HEK293 (cell line): ENCODE results near the gene KCNQ2.
A peak's percentile ranks its signal among the peaks of the same experiment; 100 is the strongest.

Experiments
- EGR2 ChIP-seq: fragments of 450-650 bp; formaldehyde crosslinking; IDR thresholded peaks from 2 replicates; pipeline ENCODE4 v1.5.1; 2016; ENCODE audit warnings: low read depth, missing biosample characterization, missing genetic modification characterization
- INSM2 ChIP-seq: fragments of 450-650 bp; formaldehyde crosslinking; IDR thresholded peaks from 2 replicates; pipeline ENCODE4 v1.5.1; 2016; ENCODE audit warnings: missing biosample characterization, missing genetic modification characterization
- PATZ1 ChIP-seq: fragments of 450-650 bp; formaldehyde crosslinking; IDR thresholded peaks from 2 replicates; pipeline ENCODE4 v1.5.1; 2016; ENCODE audit warnings: missing biosample characterization, missing genetic modification characterization
- PRDM10 ChIP-seq: fragments of 450-650 bp; formaldehyde crosslinking; IDR thresholded peaks from 2 replicates; pipeline ENCODE4 v1.5.1; 2016; ENCODE audit warnings: missing biosample characterization, missing genetic modification characterization
- REST ChIP-seq: fragments of 450-650 bp; formaldehyde crosslinking; IDR thresholded peaks from 2 replicates; pipeline ENCODE4 v1.5.1; 2016; ENCODE audit warnings: missing biosample characterization, missing genetic modification characterization
- ZBTB1 ChIP-seq: fragments of 450-650 bp; formaldehyde crosslinking; IDR thresholded peaks from 2 replicates; pipeline ENCODE4 v1.5.1; 2016; ENCODE audit warnings: missing biosample characterization, missing genetic modification characterization
- ZBTB49 ChIP-seq: fragments of 450-650 bp; formaldehyde crosslinking; IDR thresholded peaks from 2 replicates; pipeline ENCODE4 v1.5.1; 2016; ENCODE audit warnings: missing biosample characterization, missing genetic modification characterization, low read depth
- ZFHX2 ChIP-seq: fragments of 450-650 bp; formaldehyde crosslinking; conservative IDR thresholded peaks from 2 replicates; pipeline ENCODE4 v1.5.1; 2016; ENCODE audit warnings: missing biosample characterization, missing genetic modification characterization
- ZNF214 ChIP-seq: fragments of 450-650 bp; formaldehyde crosslinking; IDR thresholded peaks from 2 replicates; pipeline ENCODE4 v1.5.1; 2017; ENCODE audit warnings: missing biosample characterization, mild to moderate bottlenecking, missing genetic modification characterization, borderline replicate concordance
- ZNF335 ChIP-seq: fragments of 450-650 bp; formaldehyde crosslinking; conservative IDR thresholded peaks from 2 replicates; pipeline ENCODE4 v1.5.1; 2016; ENCODE audit warnings: missing biosample characterization, missing genetic modification characterization
- ZNF362 ChIP-seq: fragments of 450-650 bp; formaldehyde crosslinking; IDR thresholded peaks from 2 replicates; pipeline ENCODE4 v1.5.1; 2016; ENCODE audit warnings: missing biosample characterization, missing genetic modification characterization
- ZNF398 ChIP-seq: fragments of 450-650 bp; formaldehyde crosslinking; IDR thresholded peaks from 2 replicates; pipeline ENCODE4 v1.5.1; 2017; ENCODE audit warnings: missing biosample characterization, missing genetic modification characterization
- ZNF529 ChIP-seq: fragments of 450-650 bp; formaldehyde crosslinking; IDR thresholded peaks from 2 replicates; pipeline ENCODE4 v1.5.1; 2017; ENCODE audit warnings: missing genetic modification characterization, missing biosample characterization; ENCODE audit not compliant: insufficient replicate concordance
- ZNF555 ChIP-seq: fragments of 450-650 bp; formaldehyde crosslinking; conservative IDR thresholded peaks from 2 replicates; pipeline ENCODE4 v1.5.1; 2017; ENCODE audit warnings: missing biosample characterization, mild to moderate bottlenecking, missing genetic modification characterization, inconsistent platforms
- ZNF580 ChIP-seq: fragments of 450-650 bp; formaldehyde crosslinking; IDR thresholded peaks from 2 replicates; pipeline ENCODE4 v1.5.1; 2016; ENCODE audit warnings: missing biosample characterization, missing genetic modification characterization
- ZNF610 ChIP-seq: fragments of 450-650 bp; formaldehyde crosslinking; IDR thresholded peaks from 2 replicates; pipeline ENCODE4 v1.5.1; 2016; ENCODE audit warnings: missing biosample characterization, missing genetic modification characterization, borderline replicate concordance
- ZNF707 ChIP-seq: fragments of 450-650 bp; formaldehyde crosslinking; IDR thresholded peaks from 2 replicates; pipeline ENCODE4 v1.5.1; 2016; ENCODE audit warnings: missing biosample characterization, missing genetic modification characterization
- ZNF76 ChIP-seq: fragments of 450-650 bp; formaldehyde crosslinking; IDR thresholded peaks from 2 replicates; pipeline ENCODE4; 2016; ENCODE audit warnings: low read depth, missing biosample characterization, missing genetic modification characterization, borderline replicate concordance

Gene KCNQ2

GRCh38 chr20:63454731-63455567, 17.5 kb downstream of the KCNQ2 start (continued):
- no peak for TF ChIP-seq ZNF398
- TF ChIP-seq ZNF529 (tag by site-specific recombination) = no peak
- TF ChIP-seq ZBTB49 (tag by site-specific recombination) = no peak
- peak; percentile 77 for TF ChIP-seq EGR2 (tag by site-specific recombination)
- TF ChIP-seq INSM2 (tag by site-specific recombination) = no peak
- peak; percentile 80 for TF ChIP-seq PRDM10
- no peak for TF ChIP-seq ZNF76 (tag by site-specific recombination)
- TF ChIP-seq PATZ1 (tag by site-specific recombination) = no peak
- TF ChIP-seq REST (tag by site-specific recombination) = no peak
- TF ChIP-seq ZNF214 (tag by site-specific recombination) = no peak
- no peak for TF ChIP-seq ZNF610
- no peak for TF ChIP-seq ZNF580 (tag by site-specific recombination)
- no peak for TF ChIP-seq ZNF335
- no peak for TF ChIP-seq ZBTB1 (tag by site-specific recombination)
- TF ChIP-seq ZFHX2 (tag by site-specific recombination) = peak; percentile 77
- TF ChIP-seq ZNF555 (tag by site-specific recombination) = no peak
- no peak for TF ChIP-seq ZNF362
- TF ChIP-seq ZNF707 (tag by site-specific recombination) = no peak
